Suppressor macrophage treated with lipopolysaccharide for 4 hours (primary cell): ENCODE data around the gene AMPH.

Experiments used
- DNase-seq: peaks from one replicate; pipeline ENCODE4 v3.0.0-alpha.2; 2020

AMPH gene

GRCh38 chr7:38630720-38631673 lies at the start of gene AMPH:
AMPH (minus strand) TSS chr7:38631373; CDS start chr7:38631351, 22 bp downstream.
- peak; percentile 24 for DNase-seq

DNA sequence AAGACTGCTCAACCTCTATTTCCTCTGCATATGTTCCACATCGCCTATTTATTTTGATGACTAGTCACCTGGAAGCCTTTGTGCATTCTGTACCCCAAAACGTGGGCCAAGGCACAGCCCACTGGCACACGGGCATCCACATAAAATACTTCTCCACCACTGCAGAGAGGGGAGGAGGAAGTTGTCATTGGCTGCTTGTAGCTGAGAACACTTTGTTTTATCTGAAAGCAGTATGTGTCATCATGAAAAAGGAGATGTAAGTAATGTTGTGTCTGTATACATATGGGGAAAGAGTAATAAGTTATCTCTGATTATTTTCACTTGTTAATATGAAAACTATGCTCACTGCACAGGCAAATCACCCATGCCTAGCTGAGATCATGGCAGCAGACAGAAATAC lies 48.2 kb upstream of the AMPH start:
- DNase-seq: peak; percentile 27

DNA sequence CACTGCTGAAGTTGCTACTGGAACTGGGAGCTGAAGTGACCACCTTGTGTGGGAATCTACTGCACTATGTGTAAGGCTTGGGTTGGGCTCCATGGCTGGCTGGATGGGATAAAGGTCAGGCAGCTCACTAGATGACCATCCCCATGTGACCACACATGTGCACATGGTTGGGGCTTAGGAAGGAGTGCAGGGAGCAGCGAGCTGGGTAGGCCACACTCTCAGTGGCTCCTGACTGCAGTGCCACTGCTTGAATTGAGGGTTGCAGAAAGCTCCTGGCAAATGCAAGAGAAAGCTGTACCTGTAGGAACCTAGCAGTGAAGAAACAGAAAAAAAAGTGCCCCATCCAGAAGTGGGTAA lies 47.5 kb upstream of the AMPH start:
- no peak for DNase-seq

GRCh38 chr7:38677981-38678697 lies 47.0 kb upstream of the AMPH start:
- DNase-seq: no peak

GRCh38 chr7:38675494-38676106 lies 44.4 kb upstream of the AMPH start:
- DNase-seq: no peak

DNA sequence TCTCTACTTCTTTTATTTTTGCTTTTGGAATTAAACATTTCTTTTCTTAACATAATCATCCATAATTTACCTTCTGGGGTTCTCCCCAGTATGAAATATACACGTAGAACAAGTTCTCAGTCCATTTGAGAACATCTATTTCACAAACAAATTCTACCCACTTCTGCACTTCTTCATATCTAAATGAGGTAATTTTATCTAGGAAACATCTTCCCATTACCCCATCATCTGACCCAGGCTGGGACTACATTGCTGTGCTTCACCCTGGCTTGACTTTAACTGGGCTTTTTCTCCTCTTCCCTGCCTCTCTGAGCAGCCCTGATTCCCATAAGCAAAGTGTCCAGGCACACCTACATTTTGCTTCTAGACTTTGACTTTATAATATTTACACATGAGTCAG lies 43.3 kb upstream of the AMPH start:
- DNase-seq: peak; percentile 47

GRCh38 chr7:38673795-38674194 lies 42.6 kb upstream of the AMPH start:
- peak; percentile 95 for DNase-seq

DNA sequence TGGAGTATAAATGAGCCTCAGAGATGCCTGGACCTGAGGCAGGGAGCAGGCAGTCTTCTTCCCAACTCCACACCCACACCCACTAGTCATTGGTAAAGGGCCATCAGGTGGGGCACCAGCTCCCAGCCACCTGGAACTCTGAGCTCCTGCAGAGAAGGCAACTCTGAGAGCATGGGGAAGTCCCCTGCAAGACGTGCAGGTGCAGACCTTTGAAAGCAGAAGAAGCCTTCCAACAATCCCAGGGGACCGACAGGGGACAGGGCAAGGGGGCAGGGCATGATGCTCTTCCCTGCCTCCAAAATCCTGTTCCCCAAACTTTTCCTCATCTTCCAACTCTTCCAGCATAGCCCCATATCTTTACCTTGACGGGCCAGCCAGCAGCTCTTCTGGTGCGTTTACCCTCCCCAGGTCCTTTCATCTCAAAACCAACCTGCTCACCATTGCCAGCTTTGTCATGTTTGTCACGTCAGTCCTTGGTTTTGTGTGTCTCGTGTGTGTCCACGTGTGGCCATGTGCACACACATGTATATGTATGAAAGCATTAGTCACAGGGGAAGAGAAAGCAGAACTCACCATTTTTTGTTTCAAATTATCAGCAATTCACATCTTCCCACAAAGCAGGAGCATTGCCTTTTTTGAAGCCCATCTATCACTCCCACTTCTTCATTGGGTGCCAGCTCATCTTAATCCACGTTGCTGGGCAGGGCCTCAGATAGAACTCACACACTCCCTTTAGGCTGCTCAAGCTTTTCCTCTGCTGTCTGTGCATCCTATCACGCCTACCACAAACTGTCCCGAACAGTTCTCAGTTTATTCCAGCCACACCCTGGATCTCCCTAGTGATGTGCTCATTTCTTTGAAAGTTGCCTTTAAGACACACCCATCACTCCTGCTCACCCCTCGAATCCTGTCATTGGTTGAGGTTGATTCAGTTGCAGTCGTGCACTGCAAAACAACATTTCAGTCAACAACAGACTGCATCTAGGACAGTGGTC lies 41.0 kb upstream of the AMPH start:
- peak; percentile 64 for DNase-seq

GRCh38 chr7:38669965-38670520 lies 38.9 kb upstream of the AMPH start:
- DNase-seq: peak; percentile 49

DNA sequence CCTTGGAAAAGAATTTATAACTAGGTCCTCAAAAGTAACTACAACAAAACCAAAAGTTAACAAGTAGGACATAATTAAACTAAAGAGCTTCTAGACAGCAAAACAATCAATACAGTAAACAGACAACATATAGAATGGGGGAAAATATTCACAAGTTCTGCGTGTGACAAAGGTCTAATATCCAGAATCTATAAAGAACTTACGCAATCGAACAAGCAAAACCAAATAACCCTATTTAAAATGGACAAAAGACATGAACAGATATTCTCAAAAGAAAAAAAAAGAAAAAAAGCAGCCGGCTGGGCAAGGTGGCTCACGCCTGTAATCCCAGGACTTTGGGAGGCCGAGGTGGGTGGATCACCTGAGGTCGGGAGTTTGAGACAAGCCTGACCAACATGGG lies 33.8 kb upstream of the AMPH start:
- no peak for DNase-seq

GRCh38 chr7:38660427-38661099 lies 29.4 kb upstream of the AMPH start:
- peak; percentile 77 for DNase-seq

DNA sequence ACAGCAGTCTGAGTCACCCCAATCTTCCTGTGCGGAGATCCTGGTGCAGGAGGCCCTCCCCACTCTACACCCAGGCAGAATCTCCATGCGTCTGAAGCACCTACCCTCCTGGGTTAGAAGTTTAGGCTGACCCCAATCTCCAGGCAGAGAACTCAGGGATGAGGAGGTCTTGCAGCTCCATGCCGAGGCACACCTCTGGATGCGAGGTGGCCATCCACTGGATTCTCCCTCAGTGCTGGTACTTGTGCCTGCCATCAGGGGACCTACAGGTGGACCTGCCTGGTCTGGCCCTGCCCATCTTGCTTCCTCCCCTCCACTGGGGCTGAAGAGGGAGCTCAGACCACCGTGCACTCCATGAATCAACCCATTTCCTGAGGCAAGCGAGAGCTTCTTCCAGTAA lies 28.8 kb upstream of the AMPH start:
- no peak for DNase-seq

GRCh38 chr7:38658921-38659320 lies 27.7 kb upstream of the AMPH start:
- peak; percentile 25 for DNase-seq

DNA sequence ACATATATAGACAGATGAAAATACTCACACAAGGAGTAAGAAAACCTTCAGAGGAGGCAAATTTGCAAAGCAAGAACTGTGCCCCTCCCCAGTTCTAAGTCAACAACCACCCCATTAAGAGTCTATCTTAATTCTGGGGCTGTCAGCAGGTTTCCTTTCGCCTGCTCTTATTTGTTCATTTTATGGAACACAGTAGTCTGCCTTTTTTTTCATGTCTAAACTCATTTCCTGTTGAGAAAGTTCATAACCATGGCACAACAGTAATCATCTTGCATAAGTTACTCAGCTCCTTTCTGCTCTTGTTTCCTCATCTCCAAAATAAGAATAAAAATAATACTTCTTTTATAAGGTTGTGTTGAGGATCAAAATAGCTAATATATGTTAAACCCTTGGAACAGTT lies 25.8 kb upstream of the AMPH start:
- peak; percentile 74 for DNase-seq

DNA sequence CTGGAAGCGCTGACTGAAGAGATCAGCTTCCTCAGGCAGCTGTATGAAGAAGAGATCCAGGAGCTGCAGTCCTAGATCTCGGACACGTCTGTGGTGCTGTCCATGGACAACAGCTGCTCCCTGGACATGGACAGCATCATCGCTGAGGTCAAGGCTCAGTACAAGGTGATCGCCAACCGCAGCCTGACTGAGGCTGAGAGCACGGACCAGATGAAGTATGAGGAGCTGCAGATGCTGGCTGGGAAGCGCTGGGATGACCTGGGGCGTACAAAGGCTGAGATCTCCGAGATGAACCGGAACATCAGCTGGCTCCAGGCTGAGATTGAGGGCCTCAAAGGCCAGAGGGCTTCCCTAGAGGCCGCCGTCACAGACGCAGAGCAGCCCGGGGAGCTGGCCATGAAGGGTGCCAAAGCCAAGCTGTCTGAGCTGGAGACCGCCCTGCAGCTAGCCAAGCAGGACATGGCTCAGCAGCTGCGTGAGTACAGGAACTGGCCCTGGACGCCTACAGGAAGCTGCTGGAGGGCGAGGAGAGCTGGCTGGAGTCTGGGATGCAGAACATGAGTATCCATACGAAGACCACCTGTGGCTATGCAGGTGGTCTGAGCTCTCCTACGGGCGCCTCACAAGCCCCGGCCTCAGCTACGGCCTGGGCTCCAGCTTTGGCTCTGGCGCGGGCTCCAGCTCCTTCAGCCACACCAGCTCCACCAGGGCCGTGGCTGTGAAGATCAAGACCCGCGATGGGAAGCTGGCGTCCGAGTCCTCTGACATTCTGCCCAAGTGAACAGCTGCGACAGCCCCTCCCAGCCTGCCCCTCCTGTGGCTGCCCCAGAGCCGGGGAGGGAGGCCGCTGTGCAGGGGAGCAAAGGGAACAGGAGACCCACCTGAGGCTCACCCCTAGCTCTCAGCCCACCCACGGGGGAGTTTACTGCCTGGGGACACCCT lies 24.9 kb upstream of the AMPH start:
- no peak for DNase-seq

DNA sequence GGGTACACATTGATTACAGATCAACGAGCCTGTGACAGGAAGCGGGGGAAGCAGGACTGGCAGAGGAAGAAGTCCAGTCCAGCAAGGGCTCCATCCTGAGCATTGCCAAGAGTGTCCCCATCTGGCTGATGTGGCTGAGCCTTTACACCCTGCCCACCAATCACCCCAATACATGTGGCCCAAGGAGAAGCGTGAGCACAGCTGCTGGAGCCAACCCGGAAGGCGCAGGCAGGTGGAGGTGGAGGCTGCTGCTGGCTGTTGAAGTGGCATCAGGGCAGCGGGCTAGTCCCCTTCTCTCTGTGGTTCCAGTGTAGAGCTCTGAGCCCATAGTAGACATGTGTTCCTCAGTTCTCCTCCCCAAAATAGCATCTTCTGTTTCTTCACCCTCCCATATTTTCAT lies 6.8 kb upstream of the AMPH start:
- DNase-seq: no peak

- no peak for DNase-seq
These were observed 1.2 kb upstream of the AMPH start for GRCh38 chr7:38632411-38632810.

GRCh38 chr7:38629651-38630510 lies 1.3 kb downstream of the AMPH start:
- no peak for DNase-seq
